Gastrocnemius medialis (tissue), 4 donors: Measurements from ENCODE around the gene RELT. TPM values are rescaled to one million over a fixed set of nuclear protein-coding genes. Genes with fewer than 3 reads are reported as not detected.

Source experiments
- ATAC-seq, 2 donors: fragments of 150-250 bp; one replicate each; pipeline ENCODE4 v1.9.1; 2016
- DNase-seq, 2 donors: peaks; one replicate each; pipeline ENCODE4 v3.0.0-alpha.2; 2019
- H3K27ac ChIP-seq, 4 donors: fragments of 200-600 bp; sonication (generic); 1 replicate in 1 of 4; 2 replicates in 3 of 4; pipeline ENCODE4 v1.5.1; 2016 to 2018; ENCODE audit warnings: mild to moderate bottlenecking in 2 of 4, moderate library complexity in 1 of 4
- H3K27me3 ChIP-seq, 3 donors: fragments of 200-600 bp; sonication (generic) in 2 of 3; 1 replicate in 1 of 3; 2 replicates in 2 of 3; pipeline versions ENCODE4 v1.5.1 to v1.6.0; 2016 to 2019; ENCODE audit warnings: mild to moderate bottlenecking in 1 of 3, moderate library complexity in 1 of 3
- H3K36me3 ChIP-seq, 2 donors: fragments of 200-600 bp; sonication (generic) in 1 of 2; one replicate each; pipeline ENCODE4 v1.5.1; 2017 to 2018
- H3K4me1 ChIP-seq, 2 donors: fragments of 200-600 bp; sonication (generic) in 1 of 2; one replicate each; pipeline ENCODE4 v1.5.1; 2016 to 2017; ENCODE audit warnings: mild to moderate bottlenecking in 2 of 2
- H3K4me3 ChIP-seq, 4 donors: fragments of 200-600 bp; sonication (generic) in 3 of 4; 1 replicate in 1 of 4; 2 replicates in 3 of 4; pipeline ENCODE4 v1.5.1; 2016 to 2019; ENCODE audit warnings: mild to moderate bottlenecking in 2 of 4
- H3K9me3 ChIP-seq, 3 donors: fragments of 200-600 bp; sonication (generic) in 2 of 3; 1 replicate in 1 of 3; 2 replicates in 2 of 3; pipeline ENCODE4 v1.5.1; 2016 to 2019
- POLR2A ChIP-seq, 2 donors: fragments of 450-650 bp; IDR thresholded peaks; one replicate each; pipeline ENCODE4 v1.6.1; 2017; ENCODE audit warnings: antibody characterized with exemption in 2 of 2, mild to moderate bottlenecking in 2 of 2, moderate library complexity in 2 of 2
- in situ Hi-C, 4 donors: fragments of 200-750 bp; cut with MboI; loops; one replicate each; pipeline versions ENCODE4 v1.15.0 to v1.8.0; 2017; ENCODE audit warnings: low sequenced_read_pairs in 4 of 4
- intact Hi-C: fragments of 100-400 bp; cut with DNase I; formaldehyde crosslinking; loops from one replicate; pipeline ENCODE4 v1.15.1; 2023; ENCODE audit warnings: low total_unique reads
- total RNA-seq, 4 donors: library from RNA; depleted of rRNA; stranded (reverse); fragments of >200 nt; gene quantifications; one replicate each; pipeline versions ENCODE4 v1.1.0 to v1.2.3, GENCODE V29; 2016
- TF ChIP-seq, protein P1 (sequence below), 5 experiments: fragments of 450-650 bp in 3 of 5; fragments of 200-600 bp in 2 of 5; sonication (generic) in 2 of 5; IDR thresholded peaks in 4 of 5; conservative IDR thresholded peaks in 1 of 5; 1 replicate in 4 of 5; 2 replicates in 1 of 5; pipeline ENCODE4 v1.5.1; 2016 to 2019; ENCODE audit warnings: antibody characterized with exemption in 5 of 5, mild to moderate bottlenecking in 3 of 5, moderate library complexity in 3 of 5

The RELT gene
- total RNA-seq, 4 donors from 2014 or later, result 18.5 to 63.5 (median 36.7) TPM

DNA sequence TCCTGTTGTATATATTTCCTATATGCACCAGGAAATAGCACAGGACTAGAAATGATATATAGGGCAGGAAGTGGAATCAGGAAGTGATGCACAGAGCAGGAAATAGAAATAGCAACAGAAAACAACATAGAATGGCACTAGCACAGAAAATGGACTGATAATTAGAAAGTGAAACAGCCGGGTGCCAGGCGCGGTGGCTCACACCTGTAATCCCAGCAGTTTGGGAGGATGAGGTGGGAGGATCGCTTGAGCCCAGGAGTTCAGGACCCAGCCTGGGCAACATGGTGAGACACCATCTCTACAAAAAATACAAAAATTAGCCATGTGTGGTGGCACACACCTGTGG lies 10.0 kb upstream of the RELT start:
- H3K9me3 ChIP-seq, result no peaks in the 10 kb centered on the region
- DNase-seq, result no peak
- no peak overlapping the region for H3K27ac ChIP-seq
- in situ Hi-C loops (no loop called here), intact Hi-C loops (no loop called here)
- H3K4me3 ChIP-seq, result no peak overlapping the region
- TF ChIP-seq POLR2A (IDR thresholded peaks at IDR 0.05), result no peak
- peaks cover 0 to 4% of the 10 kb centered on the region in 2 donors for H3K36me3 ChIP-seq
- no peaks in the 10 kb centered on the region for H3K27me3 ChIP-seq
- ATAC-seq, result no peak
- H3K4me1 ChIP-seq, result no peaks in the 10 kb centered on the region

- peak overlapping the region in 1 of 4 donors; percentile 26 for H3K27ac ChIP-seq
- H3K4me1 ChIP-seq, result no peaks in the 10 kb centered on the region
- DNase-seq (no peak), ATAC-seq (no peak)
- TF ChIP-seq, protein P1, sequence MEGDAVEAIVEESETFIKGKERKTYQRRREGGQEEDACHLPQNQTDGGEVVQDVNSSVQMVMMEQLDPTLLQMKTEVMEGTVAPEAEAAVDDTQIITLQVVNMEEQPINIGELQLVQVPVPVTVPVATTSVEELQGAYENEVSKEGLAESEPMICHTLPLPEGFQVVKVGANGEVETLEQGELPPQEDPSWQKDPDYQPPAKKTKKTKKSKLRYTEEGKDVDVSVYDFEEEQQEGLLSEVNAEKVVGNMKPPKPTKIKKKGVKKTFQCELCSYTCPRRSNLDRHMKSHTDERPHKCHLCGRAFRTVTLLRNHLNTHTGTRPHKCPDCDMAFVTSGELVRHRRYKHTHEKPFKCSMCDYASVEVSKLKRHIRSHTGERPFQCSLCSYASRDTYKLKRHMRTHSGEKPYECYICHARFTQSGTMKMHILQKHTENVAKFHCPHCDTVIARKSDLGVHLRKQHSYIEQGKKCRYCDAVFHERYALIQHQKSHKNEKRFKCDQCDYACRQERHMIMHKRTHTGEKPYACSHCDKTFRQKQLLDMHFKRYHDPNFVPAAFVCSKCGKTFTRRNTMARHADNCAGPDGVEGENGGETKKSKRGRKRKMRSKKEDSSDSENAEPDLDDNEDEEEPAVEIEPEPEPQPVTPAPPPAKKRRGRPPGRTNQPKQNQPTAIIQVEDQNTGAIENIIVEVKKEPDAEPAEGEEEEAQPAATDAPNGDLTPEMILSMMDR (IDR thresholded peaks at IDR 0.05 in 4 of 5, conservative IDR thresholded peaks at IDR 0.05 in 1 of 5), result no peak
- no peak for TF ChIP-seq POLR2A (IDR thresholded peaks at IDR 0.05)
- no peaks in the 10 kb centered on the region for H3K9me3 ChIP-seq
- H3K27me3 ChIP-seq, result no peaks in the 10 kb centered on the region
- H3K4me3 ChIP-seq, result no peak overlapping the region
- H3K36me3 ChIP-seq, result peaks cover 0 to 4% of the 10 kb centered on the region in 2 donors
- in situ Hi-C loops, result no loop called here
- intact Hi-C loops, result no loop called here
Observed at GRCh38 chr11:73366953-73367352, 9.2 kb upstream of the RELT start.

- peaks cover 0 to 4% of the 10 kb centered on the region in 2 donors for H3K36me3 ChIP-seq
- H3K27me3 ChIP-seq, result no peaks in the 10 kb centered on the region
- H3K4me3 ChIP-seq, result no peak overlapping the region
- peaks cover 0 to under 1% of the 10 kb centered on the region in 2 donors for H3K4me1 ChIP-seq
- in situ Hi-C loops (no loop called here), intact Hi-C loops (no loop called here)
- TF ChIP-seq POLR2A (IDR thresholded peaks at IDR 0.05), result no peak
- TF ChIP-seq, protein P1 (IDR thresholded peaks at IDR 0.05 in 4 of 5, conservative IDR thresholded peaks at IDR 0.05 in 1 of 5), result no peak
- DNase-seq (no peak), ATAC-seq (no peak)
- H3K9me3 ChIP-seq, result no peaks in the 10 kb centered on the region
- H3K27ac ChIP-seq, result peak overlapping the region in 1 of 4 donors; percentile 26
Observed at GRCh38 chr11:73367482-73368024, 8.6 kb upstream of the RELT start.

DNA sequence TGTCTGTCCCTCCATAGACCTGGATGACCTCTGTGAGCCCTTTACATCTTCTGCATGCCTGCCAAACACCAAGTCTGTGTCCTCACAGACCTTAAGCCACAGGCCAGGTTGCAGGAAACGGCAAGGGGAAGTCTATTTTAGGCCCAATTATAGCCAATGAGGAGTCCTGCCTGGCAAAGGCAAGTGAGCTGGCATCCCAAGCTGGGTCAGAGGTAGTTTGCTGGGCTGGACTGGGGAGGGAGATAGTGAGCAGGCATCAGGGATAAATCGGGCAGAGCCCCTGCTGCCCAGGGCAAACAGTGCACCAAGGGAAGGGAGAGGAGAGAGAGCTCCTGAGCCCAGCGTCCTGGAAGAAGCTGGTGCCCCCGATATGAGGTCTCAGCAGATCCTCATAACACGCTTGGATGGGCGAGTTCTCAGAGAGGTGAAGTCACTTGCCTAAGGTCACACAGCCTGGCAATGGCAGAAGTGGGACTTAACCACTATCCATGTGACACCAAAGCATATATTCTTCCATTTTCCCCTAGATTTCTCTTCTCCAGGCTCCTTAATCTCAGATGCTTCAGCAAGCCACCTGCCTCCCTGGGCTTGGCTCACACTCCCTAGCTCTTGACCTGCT lies 3.7 kb upstream of the RELT start:
- H3K27me3 ChIP-seq, result no peaks in the 10 kb centered on the region
- in situ Hi-C loops, result no loop called here
- DNase-seq, result no peak
- peak overlapping the region in 2 of 4 donors; percentile 5 to 29 for H3K27ac ChIP-seq
- no peak for ATAC-seq
- H3K4me3 ChIP-seq, result no peak overlapping the region
- H3K9me3 ChIP-seq, result no peaks in the 10 kb centered on the region
- TF ChIP-seq POLR2A (IDR thresholded peaks at IDR 0.05), result no peak
- TF ChIP-seq, protein P1 (IDR thresholded peaks at IDR 0.05 in 4 of 5, conservative IDR thresholded peaks at IDR 0.05 in 1 of 5), result peak in 1 of 5 experiments; percentile 21
- intact Hi-C loops, result no loop called here
- H3K36me3 ChIP-seq, result no peaks in the 10 kb centered on the region
- peaks cover 6 to 7% of the 10 kb centered on the region in 2 donors for H3K4me1 ChIP-seq

- DNase-seq (no peak), ATAC-seq (no peak)
- peak overlapping the region in 1 of 4 donors; percentile 11 for H3K27ac ChIP-seq
- TF ChIP-seq, protein P1 (IDR thresholded peaks at IDR 0.05 in 4 of 5, conservative IDR thresholded peaks at IDR 0.05 in 1 of 5), result no peak
- TF ChIP-seq POLR2A (IDR thresholded peaks at IDR 0.05), result no peak
- H3K4me3 ChIP-seq, result no peak overlapping the region
- in situ Hi-C loops, result no loop called here
- intact Hi-C loops, result loop anchor here (2.0 kb wide), 1 partner anchor 23 kb away; no protein-coding TSS in a partner anchor
- H3K4me1 ChIP-seq, result peaks cover 18 to 24% of the 10 kb centered on the region in 2 donors
- H3K9me3 ChIP-seq, result no peaks in the 10 kb centered on the region
- no peaks in the 10 kb centered on the region for H3K36me3 ChIP-seq
- H3K27me3 ChIP-seq, result no peaks in the 10 kb centered on the region
Observed at GRCh38 chr11:73374151-73374550, 2.0 kb upstream of the RELT start.
